Calu3 (cell line): ENCODE data around the gene CRYGN. TPM values are rescaled to one million over a fixed set of nuclear protein-coding genes. Genes with fewer than 3 reads are reported as not detected.

ENCODE experiments used
- BruUV-seq: library from RNA; stranded (reverse); fragments of 400-500 nt; replicated peaks from 2 replicates; lab custom pipeline; 2021; lab: Mats Ljungman, UMichigan
- CTCF ChIA-PET: fragments of 300-600 bp; sonication (Branson Sonifier 250); formaldehyde crosslinking; loops from one replicate; lab custom pipeline; 2022; ENCODE audit warnings: antibody characterized with exemption; lab: Charles Lee
- DNase-seq: peaks from one replicate; pipeline ENCODE4 v3.0.0; 2022
- H3K27ac Mint-ChIP-seq: one replicate; pipeline ENCODE4 v1.8.0; 2022; ENCODE audit warnings: mixed read lengths; ENCODE audit not compliant: unreplicated experiment
- H3K27me3 Mint-ChIP-seq: one replicate; pipeline ENCODE4 v1.8.0; 2022; ENCODE audit warnings: mixed read lengths; ENCODE audit not compliant: unreplicated experiment
- H3K36me3 Mint-ChIP-seq: one replicate; pipeline ENCODE4 v1.8.0; 2022; ENCODE audit warnings: mild to moderate bottlenecking, moderate library complexity, mixed read lengths; ENCODE audit not compliant: insufficient read depth, unreplicated experiment
- H3K4me1 Mint-ChIP-seq: one replicate; pipeline ENCODE4 v1.8.0; 2022; ENCODE audit warnings: mild to moderate bottlenecking, low read depth, mixed read lengths; ENCODE audit not compliant: unreplicated experiment
- H3K4me3 Mint-ChIP-seq: one replicate; pipeline ENCODE4 v1.8.0; 2022; ENCODE audit warnings: mild to moderate bottlenecking, low read depth, moderate library complexity, mixed read lengths; ENCODE audit not compliant: unreplicated experiment
- H3K9me3 Mint-ChIP-seq: one replicate; pipeline ENCODE4 v1.8.0; 2022; ENCODE audit warnings: low read depth, mixed read lengths; ENCODE audit not compliant: unreplicated experiment
- CTCF ChIP-seq: fragments of 200-600 bp; IDR thresholded peaks from one replicate; pipeline ENCODE4 v1.8.0; 2022; ENCODE audit warnings: antibody characterized with exemption; ENCODE audit not compliant: unreplicated experiment
- intact Hi-C: fragments of 100-400 bp; cut with micrococcal nuclease; formaldehyde crosslinking; loops from one replicate; pipeline ENCODE4 v1.10.0; 2022; ENCODE audit not compliant: unreplicated experiment
- total RNA-seq: library from RNA; stranded (reverse); gene quantifications from 2 replicates; pipeline ENCODE4 v1.2.3, GENCODE V29; 2022

CRYGN gene
- total RNA-seq, 1 experiment from 2014 or later = not detected

- no TSS peak for BruUV-seq
- Mint-ChIP-seq H3K36me3 (no peaks in the 10 kb centered on the region), H3K27me3 (peaks cover 66% of the 10 kb centered on the region), H3K9me3 (no peaks in the 10 kb centered on the region), H3K27ac (no peak overlapping the region), H3K4me3 (no peak overlapping the region), H3K4me1 (peaks cover 2% of the 10 kb centered on the region)
- no peak for TF ChIP-seq CTCF
- intact Hi-C loops = no loop called here
- DNase-seq = no peak
- CTCF ChIA-PET = interaction anchor here (0.7 kb wide), 1 partner anchor 1657 kb away, joined by 3 read pairs; no protein-coding TSS in a partner anchor
These were observed 41.3 kb downstream of the CRYGN start for GRCh38 chr7:151398446-151399304.

GRCh38 chr7:151397026-151397425 lies 42.9 kb downstream of the CRYGN start:
- intact Hi-C loops = no loop called here
- Mint-ChIP-seq H3K4me3 (no peak overlapping the region), H3K9me3 (no peaks in the 10 kb centered on the region), H3K27me3 (peaks cover 83% of the 10 kb centered on the region), H3K4me1 (peaks cover 6% of the 10 kb centered on the region), H3K36me3 (no peaks in the 10 kb centered on the region), H3K27ac (no peak overlapping the region)
- CTCF ChIA-PET = no interaction called here
- DNase-seq = no peak
- BruUV-seq = no TSS peak
- TF ChIP-seq CTCF = no peak

- no TSS peak for BruUV-seq
- Mint-ChIP-seq H3K36me3 (no peaks in the 10 kb centered on the region), H3K27ac (no peak overlapping the region), H3K9me3 (no peaks in the 10 kb centered on the region), H3K4me3 (no peak overlapping the region), H3K4me1 (peaks cover 6% of the 10 kb centered on the region), H3K27me3 (peaks cover 84% of the 10 kb centered on the region)
- CTCF ChIA-PET = no interaction called here
- no peak for DNase-seq
- intact Hi-C loops = no loop called here
- no peak for TF ChIP-seq CTCF
These were observed 43.5 kb downstream of the CRYGN start for GRCh38 chr7:151396328-151396970.

GRCh38 chr7:151395036-151395367 lies 44.9 kb downstream of the CRYGN start:
- no peak overlapping the region for H3K4me3 Mint-ChIP-seq
- H3K27ac Mint-ChIP-seq = no peak overlapping the region
- no peak for TF ChIP-seq CTCF
- H3K36me3 Mint-ChIP-seq = no peaks in the 10 kb centered on the region
- CTCF ChIA-PET = interaction anchor here (0.5 kb wide), 1 partner anchor 80 kb away, joined by 3 read pairs; no protein-coding TSS in a partner anchor
- peaks cover 84% of the 10 kb centered on the region for H3K27me3 Mint-ChIP-seq
- H3K4me1 Mint-ChIP-seq = peaks cover 6% of the 10 kb centered on the region
- no peaks in the 10 kb centered on the region for H3K9me3 Mint-ChIP-seq
- DNase-seq = no peak
- intact Hi-C loops = no loop called here
- no TSS peak for BruUV-seq
